WTC11 (cell line): Measurements from ENCODE around the gene NAGLU. TPM values are rescaled to one million over a fixed set of nuclear protein-coding genes. Genes with fewer than 3 reads are reported as not detected.
"Not testable (repeated sequence)": the region's sequence is repeated elsewhere in the genome, so short reads cannot be mapped to it uniquely, and the experiment has no call there.

ENCODE experiments used
- ATAC-seq: fragments of 200-7000 bp; cut with Tn5 transposase; 2 replicates; pipeline ENCODE4 v1.10.0; 2021; ENCODE audit warnings: mild to moderate bottlenecking, moderate library complexity
- CTCF ChIA-PET: fragments of 300-600 bp; sonication (Branson Sonifier 250); formaldehyde crosslinking; loops from one replicate; lab custom pipeline; 2021; ENCODE audit warnings: antibody characterized with exemption; lab: Charles Lee
- POLR2A ChIA-PET: fragments of 350-600 bp; sonication (Branson Sonifier 250); formaldehyde crosslinking; loops from one replicate; lab custom pipeline; 2021; ENCODE audit warnings: antibody characterized with exemption; lab: Charles Lee
- DNase-seq: peaks from one replicate; pipeline ENCODE4 v3.0.0; 2021; ENCODE audit warnings: low spot score
- H3K27ac Mint-ChIP-seq: 2 replicates; pipeline ENCODE4 v1.8.0; 2021; ENCODE audit warnings: mixed read lengths
- H3K27me3 Mint-ChIP-seq: 2 replicates; pipeline ENCODE4 v1.8.0; 2021; ENCODE audit warnings: low read depth, mild to moderate bottlenecking, moderate library complexity, mixed read lengths
- H3K36me3 Mint-ChIP-seq: 2 replicates; pipeline ENCODE4 v1.8.0; 2021; ENCODE audit warnings: mixed read lengths
- H3K4me1 Mint-ChIP-seq: 2 replicates; pipeline ENCODE4 v1.8.0; 2022; ENCODE audit warnings: mixed read lengths
- H3K4me3 Mint-ChIP-seq: 2 replicates; pipeline ENCODE4 v1.8.0; 2021; ENCODE audit warnings: mild to moderate bottlenecking, moderate library complexity, mixed read lengths
- H3K9me3 Mint-ChIP-seq: 2 replicates; pipeline ENCODE4 v1.8.0; 2021; ENCODE audit warnings: mixed read lengths
- AR ChIP-seq: fragments of 250-450 bp; sonication (Bioruptor Pico); IDR thresholded peaks from 2 replicates; pipeline ENCODE4 v1.9.0; 2021; ENCODE audit warnings: mild to moderate bottlenecking
- ATF2 ChIP-seq: sonication (generic); formaldehyde crosslinking; IDR thresholded peaks from 2 replicates; pipeline ENCODE4 v1.8.1; 2022; ENCODE audit warnings: low read depth, missing genetic modification reagents, borderline replicate concordance
- CREM ChIP-seq: sonication (generic); formaldehyde crosslinking; IDR thresholded peaks from 2 replicates; pipeline ENCODE4 v1.8.1; 2022; ENCODE audit warnings: mild to moderate bottlenecking, missing genetic modification reagents, moderate library complexity
- EMX1 ChIP-seq: fragments of 250-450 bp; sonication (Bioruptor Pico); IDR thresholded peaks from 2 replicates; pipeline ENCODE4 v1.8.0; 2021; ENCODE audit warnings: mild to moderate bottlenecking
- ESRRA ChIP-seq: sonication (generic); formaldehyde crosslinking; IDR thresholded peaks from 2 replicates; pipeline ENCODE4 v1.8.1; 2022; ENCODE audit warnings: mild to moderate bottlenecking, missing genetic modification reagents, borderline replicate concordance
- ETV6 ChIP-seq: sonication (generic); formaldehyde crosslinking; IDR thresholded peaks from 2 replicates; pipeline ENCODE4 v1.8.1; 2022; ENCODE audit warnings: mild to moderate bottlenecking, missing genetic modification reagents
- GRHL2 ChIP-seq: fragments of 250-450 bp; sonication (Bioruptor Pico); IDR thresholded peaks from 2 replicates; pipeline ENCODE4 v1.8.0; 2022; ENCODE audit warnings: mild to moderate bottlenecking, moderate library complexity; ENCODE audit not compliant: insufficient replicate concordance, severe bottlenecking
- GTF2I ChIP-seq: fragments of 250-450 bp; sonication (Bioruptor Pico); conservative IDR thresholded peaks from 2 replicates; pipeline ENCODE4 v1.4.0; 2021; ENCODE audit warnings: mild to moderate bottlenecking
- JUN ChIP-seq: sonication (generic); formaldehyde crosslinking; IDR thresholded peaks from 2 replicates; pipeline ENCODE4 v1.8.0; 2023; ENCODE audit warnings: mild to moderate bottlenecking, missing genetic modification reagents
- MLX ChIP-seq: sonication (generic); formaldehyde crosslinking; IDR thresholded peaks from 2 replicates; pipeline ENCODE4 v1.8.1; 2023; ENCODE audit warnings: mild to moderate bottlenecking, missing genetic modification reagents, moderate library complexity
- MYBL2 ChIP-seq: sonication (generic); formaldehyde crosslinking; IDR thresholded peaks from 2 replicates; pipeline ENCODE4 v1.8.1; 2023; ENCODE audit warnings: mild to moderate bottlenecking, moderate library complexity, missing genetic modification reagents
- NFATC4 ChIP-seq: fragments of 250-450 bp; sonication (Bioruptor Pico); IDR thresholded peaks from 2 replicates; pipeline ENCODE4 v1.9.0; 2021; ENCODE audit warnings: mild to moderate bottlenecking
- NFE2L1 ChIP-seq: sonication (generic); formaldehyde crosslinking; IDR thresholded peaks from 2 replicates; pipeline ENCODE4 v1.8.1; 2023; ENCODE audit warnings: missing genetic modification reagents
- PRRX2 ChIP-seq: fragments of 250-450 bp; sonication (Bioruptor Pico); IDR thresholded peaks from 2 replicates; pipeline ENCODE4 v1.8.0; 2021; ENCODE audit warnings: mild to moderate bottlenecking
- SOX15 ChIP-seq: fragments of 250-450 bp; sonication (Bioruptor Pico); IDR thresholded peaks from 2 replicates; pipeline ENCODE4 v1.9.0; 2021; ENCODE audit warnings: mild to moderate bottlenecking
- SP1 ChIP-seq: sonication (generic); formaldehyde crosslinking; conservative IDR thresholded peaks from 2 replicates; pipeline ENCODE4 v1.8.1; 2022; ENCODE audit warnings: missing genetic modification reagents
- TCF7 ChIP-seq: sonication (generic); formaldehyde crosslinking; IDR thresholded peaks from 2 replicates; pipeline ENCODE4 v1.8.0; 2022; ENCODE audit warnings: mild to moderate bottlenecking, low read depth, missing genetic modification reagents, moderate library complexity
- USF2 ChIP-seq: sonication (generic); formaldehyde crosslinking; IDR thresholded peaks from 2 replicates; pipeline ENCODE4 v1.8.1; 2023; ENCODE audit warnings: mild to moderate bottlenecking, missing genetic modification reagents, moderate library complexity
- ZNF121 ChIP-seq: sonication (generic); formaldehyde crosslinking; IDR thresholded peaks from 2 replicates; pipeline ENCODE4 v1.8.0; 2023; ENCODE audit warnings: missing genetic modification reagents
- ZNF317 ChIP-seq: sonication (generic); formaldehyde crosslinking; IDR thresholded peaks from 2 replicates; pipeline ENCODE4 v1.8.1; 2023; ENCODE audit warnings: low read depth, mild to moderate bottlenecking, moderate library complexity, missing genetic modification reagents, borderline replicate concordance
- ZSCAN18 ChIP-seq: fragments of 250-450 bp; sonication (Bioruptor Pico); IDR thresholded peaks from 2 replicates; pipeline ENCODE4 v2.1.2; 2022; ENCODE audit warnings: mild to moderate bottlenecking, moderate library complexity
- total RNA-seq: library from RNA; stranded (reverse); gene quantifications from 3 replicates; pipeline ENCODE4 v1.2.3, GENCODE V29; 2021

NAGLU gene
- total RNA-seq, 1 experiment from 2014 or later: 39.3 TPM

GRCh38 chr17:42555122-42555622, 19.1 kb downstream of the NAGLU start:
- DNase-seq (no peak), ATAC-seq (no peak)
- no peaks in the 10 kb centered on the region for H3K9me3 Mint-ChIP-seq
- no peak overlapping the region for H3K27ac Mint-ChIP-seq
- H3K36me3 Mint-ChIP-seq: no peaks in the 10 kb centered on the region
- peaks cover 12% of the 10 kb centered on the region for H3K4me1 Mint-ChIP-seq
- peak overlapping the region; percentile 85 for H3K4me3 Mint-ChIP-seq
- ChIA-PET CTCF (interaction anchor here (0.6 to 2.6 kb wide), 11 partner anchors 9 to 535 kb away, joined by 3 to 22 read pairs (median 5); partner anchors contain the start of genes CNTNAP1, NKIRAS2 and PSMC3IP), POLR2A (interaction anchor here (0.6 to 1.3 kb wide), 4 partner anchors 15 to 128 kb away, joined by 3 to 4 read pairs (median 3); partner anchors contain the start of gene TUBG1)
- TF ChIP-seq AR (CRISPR knock-in tag): no peak
- peak; percentile 86; the same call in 1 of the 2 replicates for TF ChIP-seq ZNF121
- TF ChIP-seq GTF2I (CRISPR knock-in tag): peak; percentile 58; the same call in 1 of the 2 replicates
- no peak for TF ChIP-seq MLX (CRISPR knock-in tag)
- TF ChIP-seq NFATC4 (CRISPR knock-in tag): no peak
- no peaks in the 10 kb centered on the region for H3K27me3 Mint-ChIP-seq

GRCh38 chr17:42555961-42556617, 20.0 kb downstream of the NAGLU start:
- H3K36me3 Mint-ChIP-seq, H3K9me3 Mint-ChIP-seq, POLR2A ChIA-PET, H3K4me1 Mint-ChIP-seq, H3K27ac Mint-ChIP-seq, H3K27me3 Mint-ChIP-seq: not testable (repeated sequence)
- peak overlapping the region; percentile 85 for H3K4me3 Mint-ChIP-seq
- ATAC-seq: peak; percentile 75
- peak; percentile 77 for DNase-seq
- CTCF ChIA-PET: interaction anchor here (2.6 kb wide), 1 partner anchor 207 kb away, joined by 12 read pairs; no protein-coding TSS in a partner anchor

- no peak overlapping the region for H3K27ac Mint-ChIP-seq
- DNase-seq: no peak
- ChIA-PET POLR2A (no interaction called here), CTCF (interaction anchor here (1.3 kb wide), 1 partner anchor 19 kb away, joined by 4 read pairs; no protein-coding TSS in a partner anchor)
- no peaks in the 10 kb centered on the region for H3K36me3 Mint-ChIP-seq
- TF ChIP-seq ATF2 (CRISPR knock-in tag): no peak
- no peak for TF ChIP-seq EMX1 (CRISPR knock-in tag)
- TF ChIP-seq SP1: no peak
- TF ChIP-seq ZNF317: no peak
- TF ChIP-seq SOX15 (CRISPR knock-in tag): no peak
- no peak for TF ChIP-seq ESRRA
- no peak for TF ChIP-seq USF2 (CRISPR knock-in tag)
- H3K4me3 Mint-ChIP-seq: no peak overlapping the region
- no peaks in the 10 kb centered on the region for H3K27me3 Mint-ChIP-seq
- no peak for ATAC-seq
- H3K9me3 Mint-ChIP-seq: no peaks in the 10 kb centered on the region
- peaks cover 21% of the 10 kb centered on the region for H3K4me1 Mint-ChIP-seq
Measured at GRCh38 chr17:42559075-42559474, 23.0 kb downstream of the NAGLU start.

- Mint-ChIP-seq H3K27ac (no peak overlapping the region), H3K36me3 (no peaks in the 10 kb centered on the region; the same call in 1 of the 2 replicates), H3K9me3 (no peaks in the 10 kb centered on the region), H3K4me1 (peaks cover 21% of the 10 kb centered on the region), H3K27me3 (no peaks in the 10 kb centered on the region), H3K4me3 (no peak overlapping the region)
- TF ChIP-seq GRHL2 (CRISPR knock-in tag) (no peak), CREM (CRISPR knock-in tag) (no peak), ZSCAN18 (CRISPR knock-in tag) (no peak), USF2 (CRISPR knock-in tag) (no peak), JUN (no peak), NFE2L1 (CRISPR knock-in tag) (no peak), PRRX2 (CRISPR knock-in tag) (no peak), TCF7 (CRISPR knock-in tag) (no peak), ETV6 (CRISPR knock-in tag) (no peak), ESRRA (no peak), MYBL2 (no peak)
- POLR2A ChIA-PET: no interaction called here
- ATAC-seq: no peak
- CTCF ChIA-PET: no interaction called here
- no peak for DNase-seq
Measured at GRCh38 chr17:42560246-42560645, 24.2 kb downstream of the NAGLU start.
